B cell (primary cell): Measurements from ENCODE around the gene B4GALT1.

Experiments
- EZH2 ChIP-seq: IDR thresholded peaks from 2 replicates; pipeline ENCODE4 v1.6.1; 2012; ENCODE audit warnings: borderline replicate concordance, low read depth, mild to moderate bottlenecking, moderate library complexity, low read length; ENCODE audit not compliant: insufficient read depth, poor library complexity, severe bottlenecking
- TF ChIP-seq, protein P1 (sequence below): fragments of 200-600 bp; IDR thresholded peaks from one replicate; pipeline ENCODE4 v1.8.0; 2022; ENCODE audit warnings: antibody characterized with exemption, mild to moderate bottlenecking

DNA sequence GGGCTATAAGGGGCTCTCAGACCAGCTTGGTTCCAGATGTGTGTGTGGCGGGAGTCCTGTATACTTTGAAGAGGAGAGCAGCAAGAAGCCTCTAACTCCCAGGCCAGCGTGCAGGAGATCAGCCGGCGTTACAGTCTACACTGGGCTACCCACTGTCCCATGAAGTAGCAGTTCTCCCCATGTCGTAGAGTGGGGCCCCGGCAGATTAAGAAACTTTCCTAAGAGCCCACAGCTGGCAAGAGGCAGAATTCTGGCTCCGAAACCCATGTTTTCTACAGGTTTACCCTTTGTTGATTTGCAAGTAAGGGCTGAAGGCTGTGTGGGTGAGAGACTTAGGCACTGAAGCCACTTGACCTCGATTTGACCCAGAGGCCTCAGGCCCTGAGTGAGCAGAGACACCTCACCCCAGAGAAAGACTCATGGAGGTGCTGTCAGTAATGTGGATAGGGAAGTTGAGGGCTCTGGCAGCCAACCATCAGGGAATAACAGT lies 881 bp upstream of the B4GALT1 start:
- no peak for TF ChIP-seq EZH2
- TF ChIP-seq, protein P1, sequence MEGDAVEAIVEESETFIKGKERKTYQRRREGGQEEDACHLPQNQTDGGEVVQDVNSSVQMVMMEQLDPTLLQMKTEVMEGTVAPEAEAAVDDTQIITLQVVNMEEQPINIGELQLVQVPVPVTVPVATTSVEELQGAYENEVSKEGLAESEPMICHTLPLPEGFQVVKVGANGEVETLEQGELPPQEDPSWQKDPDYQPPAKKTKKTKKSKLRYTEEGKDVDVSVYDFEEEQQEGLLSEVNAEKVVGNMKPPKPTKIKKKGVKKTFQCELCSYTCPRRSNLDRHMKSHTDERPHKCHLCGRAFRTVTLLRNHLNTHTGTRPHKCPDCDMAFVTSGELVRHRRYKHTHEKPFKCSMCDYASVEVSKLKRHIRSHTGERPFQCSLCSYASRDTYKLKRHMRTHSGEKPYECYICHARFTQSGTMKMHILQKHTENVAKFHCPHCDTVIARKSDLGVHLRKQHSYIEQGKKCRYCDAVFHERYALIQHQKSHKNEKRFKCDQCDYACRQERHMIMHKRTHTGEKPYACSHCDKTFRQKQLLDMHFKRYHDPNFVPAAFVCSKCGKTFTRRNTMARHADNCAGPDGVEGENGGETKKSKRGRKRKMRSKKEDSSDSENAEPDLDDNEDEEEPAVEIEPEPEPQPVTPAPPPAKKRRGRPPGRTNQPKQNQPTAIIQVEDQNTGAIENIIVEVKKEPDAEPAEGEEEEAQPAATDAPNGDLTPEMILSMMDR: no peak
